ENCODE data around the gene CNTNAP2. TPM values are rescaled to one million over a fixed set of nuclear protein-coding genes. Genes with fewer than 3 reads are reported as not detected.

Gene CNTNAP2
- total RNA-seq, 1 donor from 2014 or later: 1.2 TPM

DNA sequence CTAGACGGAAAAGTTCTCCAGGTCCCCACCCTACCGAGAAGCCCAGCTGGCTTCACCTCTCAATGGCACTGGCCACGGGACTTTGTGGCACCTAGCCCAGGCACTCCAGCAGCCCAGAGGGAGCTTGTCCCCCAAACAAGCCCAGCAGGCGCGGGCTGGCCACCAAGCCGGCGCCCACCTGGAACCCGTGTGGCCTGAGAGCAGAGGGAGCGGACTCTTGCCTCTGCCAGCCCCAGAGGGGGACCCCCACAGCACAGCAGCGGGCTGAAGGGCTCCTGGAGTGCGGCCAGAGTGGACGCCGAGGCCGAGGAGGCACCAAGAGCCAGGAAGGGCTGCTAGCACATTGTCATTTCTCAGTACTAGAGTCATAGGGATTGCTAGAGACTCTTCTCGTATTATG lies 671.4 kb downstream of the CNTNAP2 start:
- ATAC-seq: no peak

DNA sequence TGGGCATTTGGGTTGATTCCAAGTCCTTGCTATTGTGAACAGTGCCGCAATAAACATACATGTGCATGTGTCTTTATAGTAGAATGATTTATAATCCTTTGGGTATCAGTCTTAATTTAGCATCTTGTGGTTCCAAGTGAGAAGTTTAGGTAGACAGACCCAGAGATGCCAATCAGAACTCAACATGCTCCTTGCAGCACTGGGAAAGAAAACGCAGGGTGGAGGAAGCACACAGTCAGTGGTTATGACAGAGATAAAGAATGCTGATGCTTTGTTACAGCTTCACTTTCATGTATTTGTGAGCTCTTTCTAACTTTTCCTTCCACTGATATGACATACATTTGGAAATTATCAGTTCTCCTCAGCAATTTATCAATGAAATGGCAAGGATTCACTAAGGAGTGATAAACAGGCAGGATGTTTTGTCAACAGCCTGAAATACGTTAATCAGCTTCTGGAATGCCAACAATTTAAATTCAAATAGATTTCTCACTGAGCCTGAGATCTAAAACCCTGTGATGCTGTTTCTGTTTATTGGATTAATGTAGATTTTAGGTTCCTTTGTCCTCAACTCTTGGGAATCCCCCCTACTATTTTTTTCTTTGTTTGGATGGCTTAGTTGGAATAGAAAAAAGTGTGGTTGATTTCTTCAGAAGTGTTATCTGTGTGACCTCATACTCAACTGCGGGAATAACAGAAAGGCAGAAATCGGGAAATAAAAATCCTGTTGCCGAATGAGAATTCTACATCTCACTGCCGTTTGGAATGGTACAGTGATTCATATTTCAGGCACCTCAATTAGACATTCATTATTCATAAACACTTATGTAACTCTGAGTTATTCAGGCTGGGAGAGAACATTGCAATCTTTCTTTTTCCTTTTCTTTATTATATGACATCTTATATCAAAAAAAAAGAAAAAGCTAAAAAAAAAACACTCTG lies 675.0 kb downstream of the CNTNAP2 start:
- no peak for ATAC-seq

DNA sequence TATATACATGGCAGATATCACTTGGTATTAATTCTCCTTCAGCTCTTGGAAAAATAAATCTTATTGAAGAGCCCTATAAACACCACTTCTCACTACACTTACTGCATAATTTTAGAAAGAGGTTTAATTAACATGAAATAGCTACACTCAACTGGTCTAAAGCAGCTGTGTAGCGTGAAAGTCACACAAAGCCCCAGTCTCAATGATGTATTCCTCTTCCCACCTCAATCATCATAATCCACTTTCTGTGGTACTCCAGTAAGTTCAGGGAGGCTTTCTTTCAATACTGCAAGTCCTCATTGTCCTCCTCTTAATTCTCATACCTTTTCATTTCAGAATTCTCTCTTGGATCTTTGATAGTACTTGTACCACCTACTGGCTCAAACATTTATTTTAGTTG lies 688.0 kb downstream of the CNTNAP2 start:
- ATAC-seq: no peak

DNA sequence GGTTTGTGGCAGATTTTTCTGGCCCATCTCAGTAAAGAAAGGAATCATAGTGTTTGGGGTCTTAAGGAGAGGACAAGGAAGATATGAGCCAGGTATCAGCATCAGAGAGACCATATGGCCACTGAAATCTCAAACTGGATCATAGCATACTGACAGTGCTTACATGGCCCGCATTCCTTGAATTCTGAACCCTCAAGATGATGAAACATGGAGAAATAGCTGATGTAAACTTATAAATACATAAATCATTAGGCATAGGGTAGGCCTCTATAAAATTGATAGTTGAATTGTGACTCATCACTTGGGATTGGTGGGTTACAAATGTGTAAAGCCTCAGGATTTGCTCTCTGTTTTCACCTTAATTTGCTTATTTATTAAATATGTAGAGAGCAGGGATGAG lies 688.5 kb downstream of the CNTNAP2 start:
- no peak for ATAC-seq

DNA sequence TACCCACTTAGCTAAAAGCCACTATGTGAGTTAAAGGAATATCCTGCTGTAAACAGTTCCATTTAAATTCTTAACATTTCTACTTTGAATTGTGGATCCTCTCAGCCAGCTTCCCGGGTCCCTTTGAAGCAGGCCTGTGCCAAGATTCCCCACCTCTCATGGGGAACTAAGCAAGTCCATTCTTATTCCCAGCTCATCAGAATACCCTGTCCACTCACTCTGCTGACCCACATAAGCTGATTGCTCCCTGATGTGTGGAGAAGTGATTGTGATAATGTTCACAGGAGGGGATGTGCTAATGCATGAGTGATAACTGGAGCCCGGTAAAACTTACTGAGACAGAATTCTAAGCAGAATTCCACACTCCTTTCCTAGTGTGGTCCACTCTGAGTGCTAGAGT lies 709.7 kb downstream of the CNTNAP2 start:
- ATAC-seq: no peak

DNA sequence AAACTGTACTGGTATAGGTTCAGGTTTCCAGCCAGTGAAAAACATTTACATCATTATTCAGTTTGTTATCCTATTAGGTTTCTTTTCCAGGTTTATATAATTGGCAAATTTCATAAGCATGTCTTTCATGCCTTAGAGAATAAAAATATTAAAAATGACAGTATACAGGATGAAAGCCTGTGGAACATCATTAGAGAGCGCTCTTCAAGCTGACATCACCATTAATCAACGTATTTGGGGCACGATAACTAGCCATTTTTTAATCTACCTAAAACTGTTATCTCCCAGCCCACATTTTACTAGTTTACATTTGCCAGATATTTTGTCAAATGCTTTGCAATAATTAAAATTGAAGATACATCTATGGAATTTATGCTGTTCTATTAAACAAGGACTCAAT lies 714.1 kb downstream of the CNTNAP2 start:
- ATAC-seq: no peak

DNA sequence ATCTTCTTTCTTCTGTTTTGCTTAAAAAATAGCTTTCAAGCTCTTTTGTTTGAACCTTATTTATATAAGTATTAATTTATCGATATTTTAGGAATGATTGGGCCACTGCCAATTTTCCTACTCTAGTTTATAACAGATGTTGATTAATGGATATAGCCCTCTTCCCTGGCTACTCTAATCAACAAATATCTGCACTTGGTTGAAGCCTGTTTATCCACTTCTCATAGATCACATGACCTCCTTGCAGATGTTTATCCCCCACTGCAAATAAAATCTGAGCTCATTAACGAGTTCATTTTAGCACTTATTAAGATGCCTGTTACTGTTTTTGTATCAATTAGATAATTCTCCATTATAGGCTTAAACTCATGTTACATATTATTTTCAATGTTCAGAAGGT lies 715.3 kb downstream of the CNTNAP2 start:
- no peak for ATAC-seq

DNA sequence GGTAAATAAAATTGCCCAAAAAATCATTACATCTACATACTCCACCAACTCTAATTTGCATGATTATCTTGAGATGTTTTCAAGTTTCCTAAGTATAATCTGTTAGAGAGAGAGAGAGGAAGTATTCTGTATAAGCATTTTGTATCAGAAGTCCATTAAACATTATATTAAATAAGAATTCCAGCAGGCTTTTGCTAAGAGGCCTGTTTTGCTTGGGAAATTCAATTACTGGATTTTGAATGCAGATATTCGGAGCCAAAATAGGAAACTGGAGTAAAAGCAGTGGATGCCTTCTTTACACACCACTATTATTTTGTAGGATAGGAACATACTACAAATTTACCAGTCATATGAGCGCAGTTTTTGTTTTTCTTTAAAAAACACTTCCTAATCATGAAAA lies 727.8 kb downstream of the CNTNAP2 start:
- ATAC-seq: no peak

DNA sequence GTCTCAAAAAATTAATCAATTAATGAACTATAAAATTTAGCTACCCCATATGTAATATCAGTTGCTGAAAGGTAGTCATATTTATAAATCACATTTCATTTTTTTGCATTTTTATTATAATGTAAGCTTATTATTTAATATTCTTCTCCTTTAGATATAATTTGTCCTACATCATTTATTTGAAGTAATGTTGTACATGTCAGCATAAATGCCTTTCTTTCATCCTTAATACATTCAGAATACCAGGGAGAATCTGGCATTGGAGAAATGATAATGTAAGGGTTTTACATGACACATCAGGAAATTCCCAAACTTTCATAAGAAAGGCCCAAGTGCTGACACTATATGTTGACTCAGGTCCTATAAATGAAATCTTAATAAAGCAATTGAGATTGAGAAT lies 742.1 kb downstream of the CNTNAP2 start:
- ATAC-seq: no peak

DNA sequence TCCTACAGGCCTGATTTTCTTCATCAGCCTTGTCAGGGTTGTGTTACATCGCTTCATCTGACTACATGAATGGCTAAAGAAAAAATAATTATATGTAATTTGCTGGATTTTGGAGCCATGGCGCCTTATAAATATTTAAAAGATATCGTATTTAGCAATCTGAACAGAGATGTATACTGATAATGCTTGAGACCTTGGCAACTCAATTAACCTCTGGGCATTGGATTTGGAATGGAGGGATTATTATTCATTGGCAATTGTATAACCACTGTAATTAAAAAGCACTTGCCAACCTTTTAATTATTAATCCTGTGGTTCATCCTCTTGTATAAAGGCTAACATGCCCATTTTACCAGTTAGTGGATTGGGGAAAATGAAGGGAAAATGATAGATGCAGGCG lies 745.1 kb downstream of the CNTNAP2 start:
- no peak for ATAC-seq

DNA sequence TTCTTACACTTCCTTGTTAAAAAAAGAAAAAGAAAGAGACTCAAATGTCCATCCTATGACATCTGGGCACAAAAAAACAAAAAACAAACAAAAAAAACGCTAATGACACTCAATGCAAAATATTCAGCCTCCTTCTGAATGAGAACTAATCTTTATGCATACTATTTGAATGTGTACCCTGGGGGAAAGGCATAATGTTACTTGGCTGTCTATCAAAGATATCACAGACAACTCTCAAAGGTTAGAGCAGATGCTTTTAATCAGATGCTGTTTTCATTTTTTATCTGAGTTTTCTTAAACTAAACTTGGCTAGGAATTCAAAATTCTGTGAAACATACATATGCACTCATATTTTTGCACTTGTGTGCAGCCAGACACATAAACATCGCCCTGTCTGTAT lies 745.8 kb downstream of the CNTNAP2 start:
- no peak for ATAC-seq

DNA sequence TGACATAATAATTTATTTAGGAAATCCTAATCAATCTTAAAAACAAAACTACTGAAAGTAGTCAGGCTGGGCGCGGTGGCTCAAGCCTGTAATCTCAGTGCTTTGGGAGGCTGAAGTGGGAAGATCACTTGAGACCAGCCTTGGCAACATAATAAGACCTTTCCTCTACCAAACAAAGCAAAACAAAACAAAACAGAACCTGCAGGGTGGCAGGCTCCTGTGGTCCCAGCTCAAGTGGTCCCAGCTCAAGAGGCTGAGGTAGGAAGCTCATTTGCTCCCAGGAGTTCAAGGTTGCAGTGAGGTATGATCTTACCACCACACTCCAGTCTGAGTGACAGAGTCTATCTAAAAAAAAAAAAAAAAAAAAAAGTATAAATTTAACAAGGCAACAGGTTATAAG lies 748.0 kb downstream of the CNTNAP2 start:
- ATAC-seq: no peak

DNA sequence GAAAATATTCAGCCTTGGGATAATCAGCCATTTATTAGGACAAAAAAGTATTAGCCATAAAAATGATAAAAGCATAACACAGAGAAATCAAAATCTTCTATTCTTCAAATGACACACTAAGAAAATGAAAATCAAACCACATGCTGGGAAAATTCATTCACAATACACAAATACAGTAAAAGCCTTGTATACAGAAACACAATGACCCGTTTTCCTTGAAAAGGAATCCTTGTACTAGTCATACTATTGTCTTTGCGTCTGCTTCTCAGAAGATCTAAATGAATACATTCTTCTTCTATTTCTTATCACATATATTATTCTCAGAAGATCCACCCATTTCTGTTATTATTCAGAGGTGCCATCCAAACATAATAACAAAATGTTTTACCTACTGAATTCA lies 749.1 kb downstream of the CNTNAP2 start:
- ATAC-seq: no peak

DNA sequence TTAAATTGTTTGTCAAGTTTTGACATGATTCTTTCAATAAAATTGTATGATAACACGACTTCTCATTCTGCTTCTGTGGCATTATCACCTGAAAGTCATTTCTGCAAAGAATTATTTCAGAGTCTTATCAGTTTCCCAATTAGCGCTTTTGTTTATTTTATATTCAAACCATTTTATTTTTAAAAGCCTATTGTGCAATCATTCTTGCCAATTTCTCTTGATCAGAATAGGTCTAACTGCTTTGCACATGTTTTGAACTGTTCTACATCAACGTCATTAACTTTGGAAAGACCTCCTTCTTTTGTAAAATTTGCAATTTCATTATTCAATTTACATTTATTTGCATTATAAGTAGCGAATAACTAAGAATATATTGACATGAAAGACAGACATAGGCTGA lies 758.1 kb downstream of the CNTNAP2 start:
- ATAC-seq: no peak

DNA sequence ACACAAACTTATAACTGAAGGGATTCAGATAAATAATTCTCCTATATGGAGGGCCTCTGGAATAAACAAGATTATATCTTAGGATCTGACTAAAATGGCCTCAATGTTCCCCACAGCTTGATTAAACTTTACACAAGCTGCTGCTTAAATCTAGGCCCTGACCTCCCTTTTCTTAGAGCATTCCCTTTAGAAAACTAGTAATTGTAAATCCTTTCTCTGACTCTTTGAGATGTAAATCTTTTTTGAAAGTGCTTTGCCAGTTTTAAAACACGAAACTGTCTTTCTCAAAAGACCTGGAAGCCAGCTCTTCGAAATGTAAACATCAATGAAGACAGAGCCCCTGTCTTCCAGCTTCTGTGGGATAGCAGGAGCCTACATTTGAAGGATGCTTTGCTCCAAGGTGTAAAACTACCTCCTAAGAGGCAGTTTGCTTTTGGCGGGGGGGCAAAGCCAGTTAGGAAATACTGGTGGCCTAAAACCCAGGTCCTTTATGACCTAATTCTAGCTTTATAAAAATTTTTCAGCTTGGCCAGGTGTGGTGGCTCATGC lies 758.7 kb downstream of the CNTNAP2 start:
- no peak for ATAC-seq

DNA sequence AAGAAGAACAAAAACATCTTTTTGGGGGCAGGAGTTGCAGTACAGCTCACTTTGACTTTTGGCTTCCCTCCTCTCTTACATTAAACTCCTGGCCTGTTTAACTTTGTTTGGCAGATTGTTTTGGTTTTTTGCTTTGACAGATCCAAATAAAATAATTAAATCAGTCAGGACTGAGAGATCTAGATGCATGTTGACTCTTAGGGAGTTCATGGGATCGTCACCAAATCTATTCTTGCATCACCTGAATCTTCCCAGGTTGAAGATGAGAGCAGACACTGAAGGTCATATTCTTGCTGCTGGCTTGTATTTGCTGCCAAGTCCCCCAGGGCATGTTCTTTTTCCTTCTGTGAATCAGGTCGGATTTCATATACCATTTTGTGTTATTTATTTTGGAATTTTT lies 759.4 kb downstream of the CNTNAP2 start:
- no peak for ATAC-seq

DNA sequence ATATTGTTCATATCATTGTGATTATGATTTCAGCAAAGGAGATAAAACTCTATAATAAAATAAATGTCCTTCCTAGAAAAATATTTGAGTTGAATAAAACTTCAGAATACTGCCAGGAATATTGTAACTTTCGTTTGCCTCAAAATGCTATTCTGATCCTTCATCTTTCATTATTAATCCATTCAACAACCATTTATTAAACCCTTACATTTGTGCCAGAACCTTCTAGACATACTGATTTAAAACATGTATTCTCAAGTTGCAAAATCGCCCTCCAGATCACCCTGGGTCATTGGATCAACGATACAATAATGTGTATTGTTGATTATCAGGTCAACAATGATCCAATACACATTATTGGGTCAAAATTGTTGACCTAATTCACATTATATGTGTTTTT lies 759.8 kb downstream of the CNTNAP2 start:
- no peak for ATAC-seq

DNA sequence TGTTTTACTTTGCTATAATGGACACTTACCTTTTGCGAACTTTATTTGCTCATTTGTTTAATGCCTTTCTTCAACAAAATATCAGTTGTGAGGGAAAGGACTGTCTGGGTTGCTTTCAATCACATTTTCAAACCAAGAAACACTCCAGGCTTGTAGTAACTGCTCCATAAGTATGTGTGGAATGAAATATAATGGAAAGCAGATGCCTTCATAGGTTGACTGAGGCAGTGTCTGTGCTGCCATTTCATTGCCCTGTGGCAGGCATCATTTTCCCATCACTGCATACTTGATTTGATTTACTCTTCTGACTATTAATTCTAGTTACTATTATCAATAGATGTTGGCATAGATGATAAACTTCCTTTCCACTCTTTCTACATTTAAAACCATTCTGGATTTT lies 762.3 kb downstream of the CNTNAP2 start:
- ATAC-seq: no peak

DNA sequence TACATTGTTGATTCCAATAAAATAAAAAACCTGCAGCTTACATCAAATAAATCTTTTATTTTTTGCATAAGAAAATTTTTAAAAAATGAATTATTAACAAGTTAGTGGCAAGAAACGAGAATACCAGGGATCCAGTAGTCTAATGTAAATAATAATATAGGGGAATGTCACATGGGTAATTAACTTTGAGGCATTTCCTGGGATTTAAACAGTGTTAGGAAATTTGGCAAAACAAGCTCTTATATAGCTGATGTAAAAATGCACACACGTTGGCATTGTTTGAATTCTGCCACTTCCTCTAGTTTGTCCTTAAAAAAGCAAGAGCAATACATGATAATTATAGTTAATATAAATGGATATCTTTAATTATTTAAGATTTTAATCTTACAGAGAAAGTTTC lies 768.6 kb downstream of the CNTNAP2 start:
- ATAC-seq: no peak

DNA sequence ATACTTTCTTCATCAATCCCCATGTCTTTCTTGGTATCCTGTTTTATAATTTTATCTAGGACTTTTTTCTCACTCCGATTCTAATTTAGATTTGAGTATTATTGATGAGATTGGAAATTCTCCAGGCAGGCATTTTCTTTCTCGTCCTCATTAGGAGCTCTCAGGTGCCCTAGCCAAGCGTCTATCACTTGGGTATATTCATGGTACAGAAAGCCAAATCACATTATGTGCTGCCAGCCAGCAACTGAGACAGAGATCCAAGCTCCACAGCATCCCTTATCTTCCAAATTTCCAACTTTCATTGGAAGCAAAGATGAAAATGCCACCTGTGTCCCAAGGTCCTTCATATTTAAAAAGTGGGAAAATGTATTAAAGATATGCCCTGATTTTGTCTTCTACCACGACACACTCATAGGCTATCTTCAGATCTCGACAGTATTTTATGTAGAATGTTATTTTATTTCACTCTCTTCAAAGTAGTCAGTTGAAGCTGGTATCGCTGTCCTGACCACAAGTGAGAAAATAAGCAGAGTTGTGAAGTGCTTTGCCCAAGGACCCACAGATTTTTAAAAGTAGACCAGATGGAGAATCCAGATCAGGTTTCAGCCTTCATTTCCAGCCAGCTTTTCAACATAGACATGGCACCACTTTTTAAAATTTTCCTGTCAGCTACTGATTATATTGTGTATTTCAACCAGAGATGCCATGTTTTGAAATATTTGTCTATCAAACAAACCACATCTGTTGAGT lies 773.4 kb downstream of the CNTNAP2 start:
- ATAC-seq: no peak

DNA sequence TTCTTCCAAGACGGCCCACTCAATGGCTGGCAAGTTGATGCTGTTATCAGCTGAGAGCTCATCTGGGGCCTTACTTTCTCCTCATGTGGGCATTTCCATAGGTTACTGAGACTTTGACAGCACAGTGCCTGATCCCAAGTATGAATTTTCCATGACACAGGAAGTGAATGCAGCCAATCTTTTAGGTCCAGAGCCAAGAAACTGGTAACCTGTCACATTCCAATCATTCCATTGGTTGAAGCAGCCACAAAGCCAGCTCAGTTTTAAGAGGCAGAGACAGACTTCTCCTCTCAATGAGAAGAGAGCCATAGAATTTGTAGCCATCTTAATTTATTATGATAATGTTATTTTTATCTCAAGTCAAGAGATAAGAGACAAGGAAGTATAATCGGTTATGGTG lies 775.5 kb downstream of the CNTNAP2 start:
- ATAC-seq: no peak

DNA sequence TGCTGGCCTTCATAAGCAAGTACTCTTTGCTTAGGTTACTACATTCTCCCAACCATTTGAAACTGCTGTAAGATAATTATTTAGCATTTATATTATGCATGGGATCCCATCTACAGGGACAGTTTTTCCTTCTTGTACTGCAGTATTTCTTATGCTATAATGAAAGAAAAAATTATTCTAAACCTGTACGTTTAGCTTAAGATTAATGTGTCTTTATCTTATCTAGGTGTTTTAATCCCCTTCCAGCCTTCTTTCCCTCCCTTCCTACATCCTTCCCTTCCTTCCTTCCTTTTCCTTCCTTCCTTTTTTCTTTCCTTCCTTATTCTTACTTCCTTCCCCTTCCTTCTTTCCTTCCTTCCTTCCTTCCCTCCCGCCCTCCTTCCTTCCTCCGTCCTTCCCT lies 778.3 kb downstream of the CNTNAP2 start:
- no peak for ATAC-seq

DNA sequence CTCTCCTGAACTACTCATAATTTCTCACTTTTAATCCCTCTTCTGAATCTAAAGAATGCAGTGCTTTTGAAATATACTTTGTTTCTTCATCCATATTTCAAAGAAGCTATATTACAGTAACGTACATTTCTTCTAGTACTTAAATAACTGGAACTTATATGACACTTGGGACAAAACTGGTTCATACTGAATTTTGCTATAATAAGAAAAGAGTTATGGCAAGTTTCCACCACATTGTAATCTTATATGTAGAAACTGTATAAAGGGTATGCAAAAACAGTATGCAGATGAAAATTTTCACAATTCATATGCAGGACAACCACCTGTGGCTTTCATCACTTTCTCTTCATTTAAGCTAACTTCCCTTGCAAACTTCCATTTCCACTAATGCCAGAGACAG lies 785.7 kb downstream of the CNTNAP2 start:
- no peak for ATAC-seq

DNA sequence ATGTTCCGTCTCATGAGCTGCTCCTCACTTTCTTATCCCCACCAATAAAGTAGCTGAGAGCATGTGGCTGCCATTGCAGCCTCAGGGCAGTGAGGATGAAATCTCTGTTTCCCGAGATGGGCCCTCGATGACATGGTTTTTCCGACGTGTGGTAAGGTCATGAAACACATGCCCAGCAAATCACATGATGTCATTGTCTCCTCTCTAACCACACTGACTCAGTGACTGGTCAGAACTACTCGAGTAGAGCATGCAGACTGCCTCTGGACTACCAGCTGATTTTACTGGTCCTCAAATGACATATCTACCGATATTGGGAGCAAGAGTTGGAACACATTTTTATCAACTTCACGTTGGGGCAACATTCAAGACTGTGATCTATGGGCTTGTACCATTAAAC lies 786.1 kb downstream of the CNTNAP2 start:
- ATAC-seq: no peak
